NCI-H2107 treated with DMSO at 0.1 percent for 48 hours (cell line): ENCODE results near the gene NOXO1.
A peak's percentile ranks its signal among the peaks of the same experiment; 100 is the strongest.

Source experiments
- DNase-seq: peaks from one replicate; lab custom pipeline; 2025; ENCODE audit not compliant: unreplicated experiment; lab: John Stamatoyannopoulos, UW

Gene NOXO1

GRCh38 chr16:1998360-1998835 lies 17.1 kb upstream of the NOXO1 start:
- no peak for DNase-seq

- DNase-seq, result no peak
Measured at GRCh38 chr16:1997494-1998359, 16.5 kb upstream of the NOXO1 start.

- DNase-seq, result no peak
Measured at GRCh38 chr16:1993731-1994131, 12.5 kb upstream of the NOXO1 start.

- DNase-seq, result no peak
Measured at GRCh38 chr16:1992704-1993317, 11.5 kb upstream of the NOXO1 start.

- no peak for DNase-seq
Measured at GRCh38 chr16:1991948-1992703, 10.9 kb upstream of the NOXO1 start.

GRCh38 chr16:1991588-1991947 lies 10.3 kb upstream of the NOXO1 start:
- no peak for DNase-seq

GRCh38 chr16:1991135-1991551 lies 9.9 kb upstream of the NOXO1 start:
- DNase-seq, result no peak

GRCh38 chr16:1990351-1991134 lies 9.3 kb upstream of the NOXO1 start:
- no peak for DNase-seq

- DNase-seq, result no peak
Measured at GRCh38 chr16:1990101-1990350, 8.8 kb upstream of the NOXO1 start.

- DNase-seq, result peak; percentile 54
Measured at GRCh38 chr16:1989209-1990100, 8.2 kb upstream of the NOXO1 start, which contains the start of gene SYNGR3. Gene SYNGR3, plus strand, starts transcription at chr16:1989970. Its CDS starts 133 bp downstream, at chr16:1990103.

GRCh38 chr16:1987198-1987597 lies 5.9 kb upstream of the NOXO1 start:
- no peak for DNase-seq

GRCh38 chr16:1985466-1986150 lies 4.3 kb upstream of the NOXO1 start:
- no peak for DNase-seq

GRCh38 chr16:1984347-1985225 lies 3.3 kb upstream of the NOXO1 start:
- DNase-seq, result no peak

GRCh38 chr16:1983544-1984346 lies 2.5 kb upstream of the NOXO1 start, which contains the start of gene GFER:
Gene GFER, plus strand, starts transcription at chr16:1984193. Its CDS starts 26 bp downstream, at chr16:1984219.
- peak; percentile 51 for DNase-seq

GRCh38 chr16:1982991-1983543 lies 1.8 kb upstream of the NOXO1 start:
- DNase-seq, result no peak

- DNase-seq, result no peak
Measured at GRCh38 chr16:1982013-1982433, 754 bp upstream of the NOXO1 start.

GRCh38 chr16:1980770-1981087 lies 540 bp downstream of the NOXO1 start:
- DNase-seq, result no peak
